ENCODE measurements around the gene ALG3. TPM values are rescaled to one million over a fixed set of nuclear protein-coding genes. Genes with fewer than 3 reads are reported as not detected.

ALG3 gene
- total and polyA plus RNA-seq, 2 donors (not counting 3 experiments of a cell fraction or from before 2014, with no cell fraction given): 42.9 to 99.9 TPM

DNA sequence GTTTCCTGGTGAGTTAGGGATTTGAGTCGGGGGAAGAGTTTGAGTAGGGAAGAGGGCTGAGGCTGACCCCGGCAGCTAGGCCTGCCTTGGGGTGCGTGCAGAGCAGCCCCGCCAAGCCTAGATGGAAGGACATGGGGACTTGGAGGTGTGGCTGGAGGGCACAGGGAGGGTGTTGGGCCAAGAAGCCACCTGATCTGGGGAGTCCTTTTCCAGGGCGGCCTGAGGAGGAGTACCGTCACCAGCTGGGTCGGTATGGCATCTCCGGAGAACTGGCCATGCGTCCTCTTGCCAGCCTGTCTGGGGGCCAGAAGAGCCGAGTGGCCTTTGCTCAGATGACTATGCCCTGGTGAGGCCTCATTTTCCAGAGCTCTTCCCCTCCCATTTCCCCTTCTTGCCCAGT, 55.9 kb downstream of the ALG3 start:
- Histone ChIP-seq H4K20me1 (replicated peaks; ENCODE audit: control insufficient read depth, extremely low read depth, insufficient read depth, low read length) (no peaks in the 10 kb centered on the region), H3K36me3 (ENCODE audit: control insufficient read depth in 2 of 2, extremely low read depth in 1 of 2, insufficient read depth in 2 of 2, low read length in 2 of 2) (peaks cover 8 to 42% of the 10 kb centered on the region in 2 experiments), H3K9ac (replicated peaks; ENCODE audit: extremely low read depth, insufficient read depth, low read length) (no peak overlapping the region), H3K4me3 (replicated peaks in 1 of 3; ENCODE audit: insufficient read depth in 1 of 3, low read depth in 1 of 3, low read length in 3 of 3) (no peak overlapping the region), H2AFZ (ENCODE audit: low read depth, low read length) (no peak overlapping the region), H3K9me3 (replicated peaks; ENCODE audit: control insufficient read depth, insufficient read depth, low read length) (no peaks in the 10 kb centered on the region), H3K27me3 (ENCODE audit: control insufficient read depth in 2 of 2, insufficient read depth in 2 of 2, low read length in 2 of 2) (no peaks in the 10 kb centered on the region), H3K79me2 (ENCODE audit: control insufficient read depth, insufficient read depth, low read length) (peaks cover 7% of the 10 kb centered on the region), H3K4me2 (ENCODE audit: insufficient read depth, low read length) (no peak overlapping the region), H3K27ac (ENCODE audit: insufficient read depth, low read depth, low read length) (no peak overlapping the region), H3K9me1 (replicated peaks; ENCODE audit: control insufficient read depth, extremely low read depth, insufficient read depth, low read length) (no peaks in the 10 kb centered on the region), H3K4me1 (ENCODE audit: control insufficient read depth, extremely low read depth, insufficient read depth, low read length) (no peaks in the 10 kb centered on the region)
- BruUV-seq (replicated peaks): no TSS peak
- intact Hi-C loops (cut with micrococcal nuclease) (no loop called here), dilution Hi-C loops (cut with MboI; ENCODE audit: extremely low pct_ligation_motif_present, low sequenced_read_pairs) (no loop called here)
- ChIA-PET POLR2A (no interaction called here), CTCF (interaction anchor here (0.5 kb wide), 1 partner anchor 28 kb away, joined by 3 read pairs; no protein-coding TSS in a partner anchor)
- no peak for FAIRE-seq
- TF ChIP-seq, protein P1, sequence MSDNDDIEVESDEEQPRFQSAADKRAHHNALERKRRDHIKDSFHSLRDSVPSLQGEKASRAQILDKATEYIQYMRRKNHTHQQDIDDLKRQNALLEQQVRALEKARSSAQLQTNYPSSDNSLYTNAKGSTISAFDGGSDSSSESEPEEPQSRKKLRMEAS (IDR thresholded peaks at IDR 0.05; ENCODE audit: insufficient read depth, insufficient read length): no peak
- TF ChIP-seq POLR2A (IDR thresholded peaks at IDR 0.05; ENCODE audit: low read depth, low read length) (no peak), POLR2AphosphoS5 (IDR thresholded peaks at IDR 0.05; ENCODE audit: insufficient read depth, low read depth, low read length) (no peak)
- no peak for DNase-seq (ENCODE audit: low read depth, low spot score)

MicroRNAs within 50 kb of the gene (microRNA counts, 767-probe panel; counts per million panel counts)
- microRNA hsa-miR-1224-3p (723 counts per million, percentile 96 among the panel's probes with 10 or more counts), microRNA hsa-miR-1224-5p (723 counts per million, percentile 96 among the panel's probes with 10 or more counts)

Small RNA genes within 50 kb of the gene (microRNA-seq; reads per million reads assigned to microRNA genes)
- not detected for gene MIR1224 (ENCODE audit: borderline number of aligned reads, borderline replicate concordance)

Small RNA genes within 50 kb of the gene (small RNA-seq; reads per million reads assigned to genes)
- not detected for gene MIR1224 (ENCODE audit: insufficient read depth, insufficient read length, low read depth, low replicate concordance)

Other genes with a start within 250 kb of the ALG3 start
- 24.6 and 25.4 TPM in 2 replicates for gene ABCC5, start 231.1 kb downstream of the ALG3 start, total RNA-seq
- 18.9 and 22.5 TPM in 2 replicates for gene ABCC5, start 231.1 kb downstream of the ALG3 start, polyA plus RNA-seq
- gene HTR3D, start 217.2 kb downstream of the ALG3 start, total RNA-seq: not detected in 2 replicates
- gene HTR3D, start 217.2 kb downstream of the ALG3 start, polyA plus RNA-seq: not detected in 2 replicates
- gene HTR3C, start 195.9 kb downstream of the ALG3 start, total RNA-seq: not detected in 2 replicates
- gene HTR3C, start 195.9 kb downstream of the ALG3 start, polyA plus RNA-seq: not detected in 2 replicates
- not detected in 2 replicates for gene HTR3E, start 151.9 kb downstream of the ALG3 start, total RNA-seq
- not detected in 2 replicates for gene HTR3E, start 151.9 kb downstream of the ALG3 start, polyA plus RNA-seq
- 38.8 and 44.7 TPM in 2 replicates for gene EIF2B5, start 113.6 kb downstream of the ALG3 start, total RNA-seq
- 35.5 and 42.7 TPM in 2 replicates for gene EIF2B5, start 113.6 kb downstream of the ALG3 start, polyA plus RNA-seq
- 59.0 and 61.3 TPM in 2 replicates for gene DVL3, start 93.6 kb downstream of the ALG3 start, total RNA-seq
- 41.2 and 43.8 TPM in 2 replicates for gene DVL3, start 93.6 kb downstream of the ALG3 start, polyA plus RNA-seq
- 400 and 431 TPM in 2 replicates for gene AP2M1, start 74.1 kb downstream of the ALG3 start, total RNA-seq
- gene AP2M1, start 74.1 kb downstream of the ALG3 start, polyA plus RNA-seq: 602 and 603 TPM in 2 replicates
- gene ABCF3, start 62.8 kb downstream of the ALG3 start, total RNA-seq: 65.6 and 68.8 TPM in 2 replicates
- gene ABCF3, start 62.8 kb downstream of the ALG3 start, polyA plus RNA-seq: 73.4 and 93.9 TPM in 2 replicates
- gene VWA5B2, start 19.4 kb downstream of the ALG3 start, total RNA-seq: not detected in 2 replicates
- gene VWA5B2, start 19.4 kb downstream of the ALG3 start, polyA plus RNA-seq: 0.03 TPM in 1 of 2 replicates, not detected in the other
- 3.3 and 3.4 TPM in 2 replicates for gene EEF1AKMT4, start 710 bp upstream of the ALG3 start, total RNA-seq
- gene EEF1AKMT4, start 710 bp upstream of the ALG3 start, polyA plus RNA-seq: 8.0 and 9.8 TPM in 2 replicates
- not detected in 2 replicates for gene CAMK2N2, start 12.6 kb upstream of the ALG3 start, total RNA-seq
- 0.11 TPM in 1 of 2 replicates, not detected in the other for gene CAMK2N2, start 12.6 kb upstream of the ALG3 start, polyA plus RNA-seq
- not detected in 2 replicates for gene ECE2, start 27.1 kb upstream of the ALG3 start, total RNA-seq
- gene ECE2, start 27.1 kb upstream of the ALG3 start, polyA plus RNA-seq: not detected in 2 replicates
- gene PSMD2, start 50.3 kb upstream of the ALG3 start, total RNA-seq: 400 and 435 TPM in 2 replicates
- gene PSMD2, start 50.3 kb upstream of the ALG3 start, polyA plus RNA-seq: 358 and 414 TPM in 2 replicates
- gene EIF4G1, start 65.6 kb upstream of the ALG3 start, total RNA-seq: 524 and 532 TPM in 2 replicates
- gene EIF4G1, start 65.6 kb upstream of the ALG3 start, polyA plus RNA-seq: 355 and 401 TPM in 2 replicates
- gene FAM131A, start 88.6 kb upstream of the ALG3 start, total RNA-seq: 19.9 and 26.8 TPM in 2 replicates
- 29.9 and 34.1 TPM in 2 replicates for gene FAM131A, start 88.6 kb upstream of the ALG3 start, polyA plus RNA-seq
- gene CLCN2, start 112.6 kb upstream of the ALG3 start, total RNA-seq: 6.5 and 9.9 TPM in 2 replicates
- gene CLCN2, start 112.6 kb upstream of the ALG3 start, polyA plus RNA-seq: 3.5 and 4.9 TPM in 2 replicates
- gene POLR2H, start 112.7 kb upstream of the ALG3 start, total RNA-seq: 80.5 and 89.0 TPM in 2 replicates
- 169 and 276 TPM in 2 replicates for gene POLR2H, start 112.7 kb upstream of the ALG3 start, polyA plus RNA-seq
- gene THPO, start 129.2 kb upstream of the ALG3 start, total RNA-seq: not detected in 2 replicates
- gene THPO, start 129.2 kb upstream of the ALG3 start, polyA plus RNA-seq: 0.08 and 0.10 TPM in 2 replicates
- 0.40 and 0.53 TPM in 2 replicates for gene CHRD, start 131.1 kb upstream of the ALG3 start, total RNA-seq
- gene CHRD, start 131.1 kb upstream of the ALG3 start, polyA plus RNA-seq: 0.27 and 0.54 TPM in 2 replicates

All from endothelial cell of umbilical vein (primary cell).